Measurements from ENCODE around the gene COL11A1. TPM values are rescaled to one million over a fixed set of nuclear protein-coding genes. Genes with fewer than 3 reads are reported as not detected.
"Not testable (repeated sequence)": the region's sequence is repeated elsewhere in the genome, so short reads cannot be mapped to it uniquely, and the experiment has no call there.

The COL11A1 gene
- 19.0 TPM for total RNA-seq

DNA sequence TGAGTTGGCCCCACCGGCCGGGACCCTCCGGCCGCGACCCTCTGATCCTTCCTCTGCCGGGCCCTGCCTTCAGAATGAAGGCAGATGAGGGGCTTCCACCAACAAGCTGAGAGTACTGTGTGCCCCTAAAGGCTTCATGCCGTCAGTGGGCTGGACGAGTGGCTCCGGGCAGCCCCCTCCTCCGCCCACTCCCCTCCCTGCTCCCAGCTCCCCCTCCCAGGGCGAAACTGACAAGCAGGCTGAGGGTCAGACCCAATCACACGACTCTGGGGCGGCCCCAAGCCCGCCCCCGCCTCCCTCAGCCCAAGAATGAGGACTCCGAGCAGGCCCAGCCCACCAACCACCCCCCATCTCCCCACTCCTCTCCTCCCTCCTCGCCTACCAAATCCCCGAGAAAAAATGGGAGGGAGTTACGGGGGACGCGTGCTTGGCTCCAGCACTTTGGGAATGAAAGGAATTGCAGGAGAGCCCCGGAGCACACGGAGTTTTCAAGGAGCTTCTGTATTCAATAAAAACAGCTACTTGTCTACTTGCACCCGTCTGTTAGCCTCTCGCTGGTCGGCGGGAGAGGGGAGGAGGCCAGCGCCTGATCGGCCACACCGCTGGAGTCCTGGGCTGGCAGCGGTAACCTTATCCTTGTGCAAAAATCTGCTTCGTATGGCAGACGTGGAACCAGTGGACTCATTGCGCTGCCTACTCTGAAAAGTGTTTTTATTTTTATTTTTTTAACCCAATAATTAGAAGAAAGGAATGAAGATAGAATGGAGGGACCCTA lies at the start of gene COL11A1:
TSS of gene COL11A1 (minus strand) at position 147 of the 775 bp plus-strand sequence. CDS start 344 bp downstream, outside the sequence.
- peak; percentile 87 for ATAC-seq
- peak; percentile 73 for DNase-seq (ENCODE audit: low spot score)
- intact Hi-C loops (cut with DNase I), result no loop called here

DNA sequence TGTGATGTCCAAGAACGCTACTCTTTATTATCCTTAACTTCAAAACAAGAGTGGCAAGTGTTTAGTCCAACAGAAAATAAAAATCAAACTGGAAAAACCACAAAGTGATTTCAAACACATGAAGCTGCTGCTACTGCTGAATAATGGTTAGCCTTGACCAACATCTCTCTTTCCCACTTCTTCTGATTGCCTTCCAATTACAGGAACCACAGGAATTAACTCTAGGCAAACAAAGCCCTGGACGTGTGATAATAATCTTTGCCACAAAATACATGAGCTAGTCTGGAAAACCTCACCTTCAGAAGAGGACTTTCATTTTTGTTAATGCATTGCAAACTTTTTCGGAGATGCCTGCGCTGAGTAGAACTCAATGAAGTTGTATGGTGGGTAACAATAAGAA lies 48.6 kb upstream of the COL11A1 start:
- intact Hi-C loops (cut with DNase I), result no loop called here
- ATAC-seq (no peak), DNase-seq (ENCODE audit: low spot score) (no peak)

DNA sequence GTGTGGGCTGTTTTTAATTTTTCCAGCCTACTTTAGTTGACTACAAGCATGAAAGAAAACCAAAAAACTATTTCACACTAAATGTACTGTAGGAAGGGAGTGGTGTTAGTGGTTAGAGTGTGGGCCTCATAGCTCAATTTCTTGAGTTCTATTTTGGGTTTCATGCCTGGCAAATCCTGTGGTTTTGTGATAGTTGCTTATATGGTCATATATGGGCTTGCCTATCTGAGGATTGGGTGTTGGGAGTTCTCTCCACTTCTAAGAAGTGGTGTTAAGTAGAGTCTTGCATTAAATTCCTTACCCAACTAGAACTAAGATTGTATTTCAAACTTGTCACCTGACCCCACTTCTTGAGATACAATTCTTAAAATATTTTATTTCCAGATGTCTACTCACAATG lies 37.8 kb upstream of the COL11A1 start:
- intact Hi-C loops (cut with DNase I), result no loop called here
- no peak for DNase-seq (ENCODE audit: low spot score)
- no peak for ATAC-seq

DNA sequence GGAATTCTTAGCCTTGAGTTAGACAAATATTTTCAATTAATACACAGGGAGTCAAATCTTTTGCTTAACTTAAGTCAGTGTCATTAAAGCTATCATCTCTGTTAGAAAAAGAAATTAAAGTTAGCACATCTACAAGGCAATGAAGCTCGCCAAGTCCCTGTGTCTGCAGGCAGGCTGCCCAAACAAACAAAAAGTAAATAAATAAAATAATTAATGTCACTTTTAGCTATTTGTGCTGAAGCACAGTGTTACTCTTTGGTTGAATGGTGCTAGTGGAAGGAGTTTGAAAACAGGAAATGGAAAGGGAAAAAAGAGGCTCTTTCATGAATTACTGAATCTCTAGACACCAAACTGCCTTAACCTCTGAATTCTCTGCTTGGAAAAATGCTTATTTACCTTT lies 37.1 kb upstream of the COL11A1 start:
- intact Hi-C loops (cut with DNase I), result no loop called here
- peak; percentile 55 for DNase-seq (ENCODE audit: low spot score)
- ATAC-seq, result peak; percentile 71

DNA sequence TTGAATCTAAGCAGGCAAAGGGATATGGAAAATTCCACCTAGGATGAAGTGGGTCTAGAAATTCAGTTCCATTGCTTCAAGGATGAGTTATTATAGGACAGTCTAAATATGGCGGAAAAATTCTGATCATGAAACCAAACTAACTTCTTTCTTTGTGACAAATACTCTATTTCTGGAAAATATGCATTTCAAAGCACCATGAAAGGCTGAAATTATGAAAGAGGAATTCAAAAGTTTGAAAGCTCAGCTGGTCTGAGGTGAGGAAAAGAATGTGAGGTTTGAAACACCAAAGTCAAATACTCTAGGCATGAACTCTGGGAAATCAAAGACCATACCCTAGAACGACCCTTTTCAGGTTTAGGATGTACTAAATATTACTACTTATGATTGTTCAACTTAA lies 36.4 kb upstream of the COL11A1 start:
- no peak for DNase-seq (ENCODE audit: low spot score)
- ATAC-seq, result no peak
- intact Hi-C loops (cut with DNase I), result no loop called here

DNA sequence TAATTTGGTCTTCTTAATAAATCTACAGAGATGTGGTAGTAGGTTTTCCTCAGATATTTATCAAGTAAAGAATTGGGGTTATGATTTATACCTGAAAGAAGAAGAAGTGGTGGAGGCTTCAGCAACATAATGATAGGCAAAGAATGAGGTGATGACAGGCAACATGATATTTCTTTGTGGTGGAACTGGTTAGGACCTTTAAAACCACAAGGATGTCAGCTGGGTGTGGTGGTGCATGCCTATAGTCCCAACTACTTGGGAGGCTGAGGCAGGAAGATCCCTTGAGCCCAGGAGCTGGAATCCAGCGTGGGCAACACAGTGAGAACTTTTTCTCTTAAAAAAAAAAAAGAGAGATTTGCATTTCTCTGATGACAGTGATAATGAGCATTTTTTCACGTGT lies 34.1 kb upstream of the COL11A1 start:
- ATAC-seq (no peak), DNase-seq (ENCODE audit: low spot score) (no peak)
- intact Hi-C loops (cut with DNase I), result no loop called here

DNA sequence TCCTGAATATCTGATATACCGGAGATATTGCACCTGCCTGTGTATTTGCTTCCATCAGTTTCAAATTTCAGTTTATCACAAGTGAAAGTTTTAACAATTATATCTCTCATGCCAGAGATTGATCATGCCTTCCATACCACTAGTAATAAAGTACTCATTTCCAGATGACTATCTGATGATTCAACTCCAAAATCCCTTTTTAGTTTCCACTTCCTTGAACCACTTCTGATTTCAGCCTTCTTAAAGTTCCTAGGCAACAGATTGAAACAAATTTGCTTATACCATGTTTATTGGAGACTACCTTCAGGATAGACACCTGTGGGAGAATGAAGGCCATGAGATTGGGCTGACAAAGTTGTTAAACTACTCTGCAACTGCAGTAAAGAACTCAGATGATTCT lies 21.5 kb upstream of the COL11A1 start:
- ATAC-seq, result no peak
- intact Hi-C loops (cut with DNase I), result no loop called here
- DNase-seq (ENCODE audit: low spot score), result no peak

DNA sequence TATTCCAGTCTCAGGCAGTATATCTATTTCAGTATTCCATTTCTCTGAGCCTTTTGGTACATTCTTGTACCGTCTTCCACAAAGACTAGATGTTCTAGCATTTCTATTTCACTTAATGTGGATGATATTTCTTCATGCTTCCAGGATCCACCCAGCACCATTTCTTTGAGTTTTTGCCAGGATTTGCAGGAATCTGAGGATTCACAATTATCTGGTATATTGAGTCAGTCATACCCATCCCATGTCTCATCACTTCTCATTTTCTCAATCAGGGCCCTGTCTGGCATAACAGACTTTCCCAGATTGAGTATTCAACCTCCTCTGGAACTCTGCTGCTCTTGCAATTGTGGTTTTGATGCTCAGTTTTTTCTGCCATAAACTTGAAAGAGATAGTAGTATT lies 20.9 kb upstream of the COL11A1 start:
- intact Hi-C loops (cut with DNase I), result no loop called here
- ATAC-seq (no peak), DNase-seq (ENCODE audit: low spot score) (no peak)

DNA sequence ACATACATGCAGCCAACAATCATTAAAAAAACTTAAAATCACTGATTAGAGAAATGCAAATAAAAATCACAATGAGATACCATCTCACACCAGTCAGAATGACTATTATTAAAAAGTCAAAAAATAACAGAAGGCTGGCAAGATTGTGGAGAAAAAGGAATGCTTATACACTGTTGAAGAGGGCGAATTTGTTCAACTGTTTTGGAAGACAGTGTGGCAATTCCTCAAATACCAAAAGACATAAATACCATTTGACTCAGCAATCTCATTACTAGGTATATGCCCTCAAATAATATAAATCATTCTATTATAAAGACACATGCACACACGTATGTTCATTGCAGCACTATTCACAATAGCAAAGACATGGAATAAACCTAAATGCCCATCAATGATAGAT lies 19.9 kb upstream of the COL11A1 start:
- DNase-seq (ENCODE audit: low spot score); ATAC-seq; intact Hi-C loops (cut with DNase I): not testable (repeated sequence)

DNA sequence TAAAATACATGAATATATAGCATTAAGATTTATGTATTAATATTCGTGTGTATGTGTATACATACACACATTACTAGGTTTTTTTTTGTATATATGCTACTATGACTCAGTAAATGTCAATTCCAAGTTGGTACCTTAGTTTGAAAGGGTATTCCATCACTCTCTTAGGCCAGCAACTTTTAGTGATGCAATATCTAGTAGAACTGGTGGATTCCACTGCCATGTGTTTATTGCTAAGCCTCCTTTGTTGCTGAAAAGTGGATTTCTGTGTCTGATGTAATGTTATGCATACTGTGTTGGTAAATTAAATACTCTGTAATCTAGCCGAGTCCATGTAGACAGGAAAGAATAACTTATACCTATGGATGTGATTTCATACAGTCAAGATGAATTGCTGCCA lies 16.9 kb upstream of the COL11A1 start:
- intact Hi-C loops (cut with DNase I), result no loop called here
- DNase-seq (ENCODE audit: low spot score) (no peak), ATAC-seq (no peak)

DNA sequence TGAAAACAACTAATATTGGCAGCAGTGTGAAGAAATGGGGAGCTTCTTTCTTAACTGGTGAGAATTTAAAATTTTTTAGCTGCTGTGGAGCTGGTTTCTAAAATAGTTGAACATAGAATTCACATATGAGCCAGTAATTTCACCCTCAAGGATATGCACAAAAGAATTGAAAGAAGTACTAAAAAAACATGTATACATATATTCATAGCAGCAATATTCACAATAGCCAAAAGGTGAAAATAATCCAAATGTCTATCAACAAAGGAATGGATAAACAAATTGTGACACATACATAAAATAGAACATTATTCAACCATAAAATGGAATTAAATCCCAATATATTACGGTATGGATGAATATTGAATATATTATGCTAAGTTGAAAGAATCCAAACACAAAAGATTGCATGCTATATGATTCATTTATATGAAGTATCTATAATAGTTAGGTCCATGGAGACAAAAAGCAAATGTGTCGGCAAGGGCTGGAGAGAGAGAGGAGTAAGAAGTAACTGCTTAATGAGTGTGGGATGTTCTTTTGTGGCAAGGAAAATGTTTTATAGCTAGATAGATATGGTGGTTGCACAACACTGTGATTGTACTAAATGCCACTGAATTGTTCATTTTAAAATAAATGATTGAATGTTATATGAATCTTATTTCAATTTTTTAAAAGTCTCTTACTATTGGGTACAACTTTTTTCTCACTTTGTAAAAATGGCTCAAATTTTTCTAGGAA lies 14.8 kb upstream of the COL11A1 start:
- no peak for DNase-seq (ENCODE audit: low spot score)
- intact Hi-C loops (cut with DNase I), result no loop called here
- ATAC-seq, result no peak

DNA sequence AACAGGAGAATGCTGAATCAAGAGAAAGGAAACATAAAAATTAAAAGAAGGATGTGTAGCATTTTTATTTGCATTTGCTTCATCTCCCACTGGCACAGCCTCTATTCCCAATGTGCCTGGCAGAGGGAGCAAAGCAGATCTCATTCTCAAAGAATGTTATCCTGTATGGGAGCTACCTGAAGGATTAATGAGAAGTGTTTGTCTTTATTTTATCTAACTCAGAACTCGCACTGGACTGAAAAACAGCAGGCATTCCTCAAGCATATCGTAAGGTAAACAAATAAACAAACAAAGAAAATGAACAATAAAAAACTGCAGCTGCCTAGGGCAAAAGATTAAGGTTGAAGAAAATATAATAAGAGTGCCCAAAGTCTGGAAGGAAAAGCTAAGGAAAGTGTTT lies 12.7 kb upstream of the COL11A1 start:
- DNase-seq (ENCODE audit: low spot score), result no peak
- ATAC-seq, result no peak
- intact Hi-C loops (cut with DNase I), result no loop called here

DNA sequence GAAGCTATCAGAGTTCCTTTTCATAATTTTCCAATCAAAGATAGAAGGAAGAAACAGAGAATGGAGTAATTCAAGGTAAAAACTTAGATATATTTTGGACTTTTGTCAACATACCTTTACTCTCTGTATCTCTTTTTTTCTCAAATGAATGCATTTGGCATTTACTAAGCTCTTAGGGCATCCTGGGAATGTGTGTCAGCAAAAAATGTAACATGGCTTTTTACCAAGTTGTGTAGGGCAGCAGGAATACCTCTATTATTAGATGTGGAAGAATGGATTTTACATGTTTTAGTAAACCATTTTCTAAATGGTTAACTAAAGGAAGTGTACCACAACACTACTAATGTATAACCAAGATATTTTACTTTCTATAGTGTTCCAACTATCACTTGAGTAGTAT lies 4.2 kb upstream of the COL11A1 start:
- DNase-seq (ENCODE audit: low spot score), result no peak
- intact Hi-C loops (cut with DNase I), result no loop called here
- ATAC-seq, result no peak

DNA sequence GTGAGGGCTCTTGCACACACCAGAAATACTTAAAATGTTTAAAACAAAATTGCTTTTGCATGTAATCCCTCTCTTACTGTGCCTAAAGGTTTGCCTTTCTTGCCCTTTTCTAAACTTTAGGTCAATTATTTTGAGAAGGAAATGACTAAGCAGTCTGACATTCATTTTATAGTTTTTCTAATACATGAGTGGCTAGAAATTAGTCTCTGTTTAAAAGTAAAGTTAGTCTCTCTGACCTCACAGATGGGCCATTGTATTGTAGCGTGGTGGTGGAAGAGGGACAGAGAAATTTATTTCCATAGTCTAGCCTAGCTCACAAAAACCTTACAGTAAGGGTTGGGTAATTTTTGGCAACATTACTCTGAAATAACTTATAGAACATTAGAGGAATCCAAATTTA lies 3.6 kb upstream of the COL11A1 start:
- intact Hi-C loops (cut with DNase I), result no loop called here
- DNase-seq (ENCODE audit: low spot score), result no peak

DNA sequence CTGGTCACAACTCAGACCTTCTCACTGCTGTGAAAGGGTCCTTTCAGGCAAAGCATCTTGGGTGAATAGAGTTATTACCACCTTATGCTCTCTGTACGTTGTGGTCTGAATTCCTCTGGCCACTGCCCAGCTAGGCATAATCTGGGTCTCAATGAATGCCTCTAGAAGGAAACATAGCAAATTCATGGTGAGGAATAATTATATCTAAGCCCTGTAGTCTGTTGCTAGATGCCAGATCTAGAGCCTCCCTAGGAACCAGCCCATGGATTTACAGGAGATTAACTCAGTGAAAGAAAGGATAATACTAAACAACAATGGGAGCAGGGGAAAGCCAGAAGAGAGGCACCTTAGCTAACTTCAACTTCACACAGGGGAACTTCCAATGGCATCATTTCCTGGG lies 2.4 kb upstream of the COL11A1 start:
- DNase-seq (ENCODE audit: low spot score) (no peak), ATAC-seq (no peak)
- intact Hi-C loops (cut with DNase I), result no loop called here

More for the DNA sequence above, 3.6 kb upstream of the COL11A1 start:
- ATAC-seq, result no peak

DNA sequence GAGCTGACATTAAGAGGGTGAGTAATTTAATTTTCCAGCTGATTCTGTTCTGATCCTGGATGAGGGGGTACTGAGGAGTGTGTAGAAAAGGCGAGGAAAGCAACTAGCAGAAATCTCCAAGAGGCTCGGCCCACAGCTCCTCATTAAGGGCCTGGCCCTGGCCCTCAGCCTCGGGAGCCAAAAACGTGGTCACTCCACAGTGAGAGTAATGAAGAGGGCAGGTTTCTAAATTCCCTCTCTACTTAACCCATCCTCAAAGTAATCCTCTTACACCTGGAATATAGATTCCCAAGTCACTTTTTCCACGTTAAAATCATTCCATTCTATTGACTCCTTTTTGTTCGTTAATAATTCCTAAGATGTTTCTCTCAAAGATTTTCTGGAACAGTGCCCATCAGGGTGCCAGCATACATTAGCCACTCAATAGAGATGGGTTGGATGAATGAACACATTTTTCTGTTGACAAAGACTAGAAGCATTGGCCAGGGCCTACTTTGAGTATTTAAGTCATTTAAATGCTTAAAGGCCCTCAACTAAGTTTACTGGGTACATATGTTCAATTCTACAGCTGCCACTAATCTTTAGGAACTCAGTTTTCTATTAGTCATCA lies 1.1 kb upstream of the COL11A1 start:
- intact Hi-C loops (cut with DNase I), result no loop called here
- DNase-seq (ENCODE audit: low spot score) (no peak), ATAC-seq (no peak)

DNA sequence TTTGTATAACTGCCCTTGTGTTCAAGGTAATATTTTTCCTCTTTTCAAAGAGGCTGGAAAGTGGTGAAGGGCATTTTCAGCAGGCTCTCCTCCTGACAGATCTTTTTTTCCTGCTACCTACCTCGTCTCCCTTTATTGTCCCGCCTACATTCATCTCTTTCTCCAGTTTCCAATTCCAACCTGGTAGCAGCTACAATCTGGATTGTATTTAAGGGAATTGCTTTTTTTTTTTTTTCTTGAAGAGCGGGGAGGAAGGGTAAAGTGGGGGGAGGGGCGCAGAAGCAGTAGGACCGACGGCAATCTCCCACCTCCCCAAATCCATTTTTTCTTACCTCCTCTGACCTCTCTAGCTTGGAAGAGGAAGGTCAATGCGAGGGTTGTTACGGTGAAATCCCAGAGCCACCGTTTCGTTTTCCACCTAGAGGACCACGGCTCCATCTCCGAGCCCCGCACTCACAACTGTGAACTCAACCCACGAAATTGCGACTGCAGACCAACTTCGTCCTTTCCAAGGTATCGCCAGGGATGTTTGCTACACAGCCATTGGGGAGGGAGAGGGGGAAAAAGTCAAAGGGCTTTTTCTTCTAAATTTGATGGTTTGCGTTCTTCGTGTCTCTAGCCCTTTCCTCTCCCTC lies 464 bp downstream of the COL11A1 start:
- intact Hi-C loops (cut with DNase I), result no loop called here
- ATAC-seq (peak; percentile 43), DNase-seq (ENCODE audit: low spot score) (no peak)

DNA sequence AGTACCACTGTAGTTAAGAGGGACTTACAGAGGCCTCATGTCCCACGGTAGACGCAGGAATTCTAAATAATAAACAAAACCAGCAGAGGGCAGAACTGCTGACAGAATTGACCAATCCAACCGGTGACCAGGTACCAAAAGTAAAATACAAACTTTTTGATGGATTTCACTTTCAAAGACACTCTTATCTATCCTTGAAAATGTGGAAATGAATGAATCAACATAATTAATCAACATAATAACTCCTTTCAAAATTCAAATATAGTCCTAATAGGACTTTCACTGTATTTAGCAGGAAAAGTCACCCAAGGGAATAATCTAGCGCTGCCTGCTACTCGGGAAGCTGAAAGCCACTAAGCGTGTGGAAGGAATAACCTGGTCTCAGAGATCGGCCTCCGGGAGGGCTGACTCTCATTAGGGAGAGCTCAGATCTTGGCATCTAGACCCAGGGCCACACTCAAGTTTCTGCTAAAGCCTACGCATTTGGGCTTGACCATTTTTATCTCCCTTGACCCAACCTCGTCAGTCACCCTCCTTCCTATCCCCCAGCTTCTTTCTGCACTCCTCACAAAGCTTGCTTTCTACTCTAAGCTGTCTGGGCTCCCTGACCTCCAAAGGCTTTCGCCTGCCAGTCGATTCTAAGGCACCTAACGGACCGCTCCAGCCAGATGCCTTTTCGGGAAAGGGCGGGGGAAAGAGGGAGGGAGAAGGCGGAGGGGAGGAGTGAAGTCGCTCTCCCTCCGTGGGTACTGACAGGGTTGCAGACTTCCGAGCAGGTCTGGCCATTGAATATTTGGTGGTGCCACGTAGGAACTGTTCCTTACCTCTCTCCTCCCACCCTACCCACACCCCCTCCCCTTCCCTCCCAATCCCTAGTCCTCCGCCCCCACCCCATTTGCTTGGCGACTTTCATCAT lies 1.6 kb downstream of the COL11A1 start:
- ATAC-seq, result peak; percentile 89
- peak; percentile 68 for DNase-seq (ENCODE audit: low spot score)
- intact Hi-C loops (cut with DNase I), result no loop called here

DNA sequence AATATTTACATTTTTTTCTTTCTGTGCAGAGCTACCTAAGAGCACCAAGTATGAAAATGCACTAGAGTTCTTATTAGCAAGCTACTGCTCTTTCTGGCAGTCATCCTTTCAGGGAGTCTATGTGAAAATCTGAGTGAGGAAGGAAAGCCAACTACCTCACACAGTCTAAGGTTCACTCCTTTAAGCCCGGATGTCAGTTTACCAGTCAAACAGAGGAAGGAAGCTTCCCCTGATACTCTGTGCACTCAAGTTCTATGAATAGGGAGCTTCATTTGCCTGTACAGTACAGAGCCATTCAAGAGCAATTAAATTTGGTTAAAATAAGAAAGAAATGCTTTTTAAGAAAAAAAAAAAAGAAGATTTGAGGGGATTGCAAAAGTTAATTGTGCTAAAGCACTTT lies 6.9 kb downstream of the COL11A1 start:
- ATAC-seq, result peak; percentile 36
- no peak for DNase-seq (ENCODE audit: low spot score)
- intact Hi-C loops (cut with DNase I), result no loop called here
